Activated CD4-positive, alpha-beta T cell treated with anti-CD3 and anti-CD28 coated beads for 24 hours (primary cell): ENCODE measurements around the gene GABRB3.

Experiments
- DNase-seq, 2 donors: peaks; one replicate each; pipeline ENCODE4 v3.0.0-alpha.2; 2020; ENCODE audit warnings: low read depth in 2 of 2

GABRB3 gene

DNA sequence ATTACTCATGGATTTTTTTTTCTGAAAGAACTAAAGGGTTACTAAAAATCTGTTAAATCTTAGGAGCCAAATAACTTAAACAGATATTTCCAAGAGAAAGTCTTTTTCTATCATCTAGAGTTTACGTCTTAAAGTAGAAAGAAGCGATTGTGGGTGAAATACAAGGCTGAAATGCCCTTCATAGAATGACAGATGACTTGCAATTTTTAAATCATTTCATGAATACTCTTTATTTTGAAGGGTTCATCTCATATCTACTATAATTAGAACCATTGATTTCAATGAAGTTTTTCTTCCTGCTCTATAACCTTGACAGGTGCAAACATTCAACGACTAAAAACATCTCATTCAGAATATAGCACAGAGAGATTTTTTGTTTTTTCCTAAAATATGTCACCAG lies 217.0 kb downstream of the GABRB3 start:
- DNase-seq = no peak

DNA sequence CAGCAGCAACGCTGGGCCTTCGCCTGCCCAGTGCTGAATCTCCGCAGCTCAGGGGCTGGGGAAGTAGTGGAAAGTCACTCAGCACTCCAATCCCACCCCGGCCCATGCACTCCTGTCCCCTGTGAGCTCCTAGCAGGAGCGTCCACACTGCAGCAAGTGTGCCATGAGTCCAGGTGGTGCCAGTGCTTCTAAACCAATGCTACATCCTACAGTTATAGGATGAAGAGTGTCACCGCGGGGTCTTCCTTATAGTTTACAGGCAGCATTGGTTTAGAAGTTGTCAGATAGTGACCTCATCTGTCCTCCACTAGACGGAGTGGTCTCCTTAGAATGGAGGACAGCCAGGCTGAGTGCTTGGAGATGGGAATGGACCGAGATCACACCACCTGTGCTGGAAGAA lies 221.4 kb downstream of the GABRB3 start:
- no peak for DNase-seq

DNA sequence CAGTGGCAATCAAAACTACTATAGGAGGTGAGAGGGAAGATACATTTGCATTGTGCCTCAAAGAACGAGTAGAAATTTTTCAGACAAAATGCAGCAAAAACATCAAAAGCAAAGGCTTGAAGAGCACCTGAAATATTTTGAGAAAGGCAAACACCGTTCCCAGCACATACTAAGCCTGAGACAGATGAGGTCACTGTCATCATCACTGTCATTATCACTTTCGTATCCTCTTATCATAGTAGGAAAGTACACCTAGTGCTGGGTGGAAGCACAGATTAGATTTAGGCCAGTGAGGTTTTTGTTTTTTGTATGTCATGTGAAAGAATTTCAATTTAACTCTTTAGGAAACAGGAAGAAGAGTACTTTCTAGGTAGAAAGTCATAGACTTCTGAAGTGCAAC lies 222.0 kb downstream of the GABRB3 start:
- no peak for DNase-seq

DNA sequence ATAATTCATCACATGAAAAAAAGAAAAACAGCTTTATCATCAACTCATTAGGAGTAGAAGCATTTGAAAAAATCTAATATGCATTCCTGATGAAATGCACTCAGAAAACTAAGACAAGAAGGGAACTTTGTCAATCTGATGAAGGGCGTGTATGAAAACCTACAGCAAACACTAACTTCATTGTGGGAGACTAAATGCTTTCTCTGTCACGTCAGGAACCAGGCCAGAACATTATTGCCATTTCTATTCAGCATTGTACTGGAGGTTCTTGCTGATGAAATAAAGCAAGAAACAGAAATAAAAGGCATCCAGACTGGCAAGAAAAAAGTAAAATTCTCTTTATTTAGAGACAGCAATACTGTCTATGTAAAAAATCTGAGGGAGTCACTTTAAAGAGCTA lies 235.2 kb downstream of the GABRB3 start:
- no peak for DNase-seq

DNA sequence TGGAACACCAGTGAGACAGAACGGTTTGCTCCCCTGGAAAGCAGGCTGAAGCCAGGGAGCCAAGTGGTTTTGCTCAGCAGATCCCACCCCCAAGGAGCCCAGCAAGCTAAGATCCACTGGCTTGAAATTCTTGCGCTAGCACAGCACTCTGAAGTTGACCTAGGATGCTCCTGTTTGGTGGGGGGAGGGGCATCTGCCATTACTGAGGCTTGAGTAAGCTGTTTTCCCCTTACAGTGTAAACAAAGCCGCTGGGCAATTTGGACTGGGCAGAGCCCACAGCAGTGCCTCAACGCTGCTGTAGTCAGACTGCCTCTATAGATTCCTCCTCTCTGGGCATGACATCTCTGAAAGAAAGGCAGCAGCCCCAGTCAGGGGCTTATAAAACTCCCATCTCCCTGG lies 241.4 kb downstream of the GABRB3 start:
- DNase-seq = no peak

DNA sequence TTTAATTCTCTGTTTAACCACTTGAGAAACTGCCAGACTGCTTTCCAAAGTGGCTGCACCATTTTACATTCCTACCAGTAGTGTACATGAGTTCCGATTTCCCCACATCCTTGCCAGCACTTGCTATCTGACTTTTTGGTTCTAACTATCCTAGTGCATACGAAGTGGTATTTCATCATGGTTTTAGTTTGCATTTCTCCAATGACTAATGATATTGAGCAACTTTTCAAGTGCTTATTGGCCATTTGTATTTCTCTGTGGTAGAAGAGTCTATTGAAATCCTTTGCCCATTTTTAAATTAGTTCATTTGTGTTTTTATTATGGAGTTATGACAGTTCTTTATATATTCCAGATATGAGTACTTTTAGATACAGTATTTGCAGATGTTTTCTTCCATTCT lies 247.8 kb downstream of the GABRB3 start:
- no peak for DNase-seq

DNA sequence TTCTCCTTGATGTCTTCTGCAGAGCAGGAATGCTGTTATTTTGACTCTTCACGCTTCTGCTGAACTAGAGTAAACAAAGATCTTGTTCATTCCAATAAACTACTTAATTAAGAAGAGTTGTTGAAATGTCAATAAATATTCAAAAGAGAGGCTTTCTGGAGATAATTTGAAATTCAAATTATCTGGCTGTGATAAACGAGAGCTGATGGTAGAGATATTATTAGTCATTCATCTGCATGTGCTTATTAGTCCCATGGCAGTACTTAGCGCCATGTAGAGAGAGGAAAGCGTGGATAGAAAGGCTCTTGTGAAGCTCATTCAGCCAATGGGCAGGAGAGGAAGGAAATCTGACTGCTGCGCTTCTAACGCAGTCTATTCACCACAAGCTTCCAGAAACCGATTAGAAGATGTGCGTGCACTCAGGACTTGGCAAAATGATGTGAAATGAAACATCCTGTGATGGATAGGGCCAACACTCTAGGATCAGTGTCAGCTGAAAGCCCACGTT lies 251.1 kb downstream of the GABRB3 start:
- DNase-seq = no peak

DNA sequence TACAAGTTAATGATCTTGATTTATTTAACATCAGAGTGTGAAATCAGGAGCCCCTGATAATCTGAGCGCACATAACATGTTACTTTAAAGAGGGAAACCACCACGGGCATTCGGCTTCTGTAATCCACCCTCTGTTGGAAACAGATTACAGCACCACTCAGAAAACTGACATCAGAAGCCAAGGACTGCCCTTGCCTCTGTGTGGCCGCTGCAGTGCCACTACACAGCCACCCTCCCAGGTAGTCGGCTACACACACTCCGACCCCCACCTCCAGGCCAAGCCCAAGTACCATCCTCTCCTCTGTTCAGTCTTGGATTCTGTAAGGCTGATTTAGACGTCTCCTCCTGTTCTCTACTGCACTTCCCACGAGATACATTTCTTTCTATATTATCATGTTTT lies 251.7 kb downstream of the GABRB3 start:
- DNase-seq = no peak

DNA sequence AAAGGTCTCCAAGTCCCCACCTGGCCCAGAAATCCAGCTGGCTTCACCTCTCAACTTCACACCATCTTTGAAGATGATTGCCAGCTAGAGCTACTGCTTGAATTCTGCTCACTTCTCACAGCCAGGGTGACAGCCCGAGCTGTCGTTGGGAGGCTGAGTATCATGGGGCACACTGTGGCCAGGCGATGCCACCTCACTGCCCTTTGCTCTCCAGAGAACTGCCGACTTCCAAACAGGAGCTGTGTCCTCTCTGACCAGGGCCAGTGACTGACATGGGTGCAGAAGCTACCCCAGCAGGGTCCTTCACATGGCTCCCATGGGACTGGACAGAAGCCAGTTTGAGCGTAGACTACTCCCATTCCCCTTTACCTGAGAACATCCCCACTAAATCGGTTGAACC lies 254.0 kb downstream of the GABRB3 start:
- no peak for DNase-seq

DNA sequence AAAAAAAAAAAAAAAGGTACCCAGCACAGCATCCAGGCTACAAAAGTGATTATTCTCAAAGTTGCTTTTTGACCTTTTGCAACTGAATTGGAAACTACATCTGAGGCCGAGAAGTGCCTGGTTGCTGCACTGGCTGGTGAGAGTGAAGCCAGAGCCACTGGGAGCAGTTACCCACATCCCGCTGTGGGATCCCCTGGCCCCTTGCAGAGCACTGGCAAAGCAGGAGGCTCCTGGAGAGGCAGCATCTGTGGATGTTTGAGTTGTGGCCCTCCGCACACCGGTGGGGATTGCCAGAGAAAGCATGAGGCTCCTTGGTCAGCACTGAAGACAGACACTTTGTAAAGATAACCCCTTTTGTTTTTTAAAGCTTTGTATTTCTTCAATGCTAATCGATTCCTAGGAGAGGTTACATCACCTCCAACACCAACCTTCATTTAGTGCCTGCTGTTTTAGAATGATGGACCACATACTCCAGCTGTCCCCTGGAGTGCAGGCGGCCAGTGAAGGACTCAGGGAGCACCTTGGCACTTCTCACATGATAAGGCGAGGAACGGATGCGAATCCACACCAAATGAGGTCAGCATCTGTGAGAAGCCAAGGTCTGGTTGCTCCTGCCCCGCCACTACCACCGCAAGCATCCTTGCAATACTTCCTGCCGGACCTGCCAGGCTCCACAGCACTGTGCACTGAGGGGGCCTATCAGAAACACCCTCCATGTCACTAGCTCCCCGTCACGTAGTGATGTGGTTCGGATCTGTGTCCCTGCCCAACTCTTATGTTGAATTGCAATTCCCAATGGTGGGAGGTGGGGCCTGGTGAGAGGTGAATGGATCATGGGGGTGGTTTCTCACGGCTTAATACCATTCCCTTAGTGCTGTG lies 256.5 kb downstream of the GABRB3 start:
- DNase-seq = no peak

DNA sequence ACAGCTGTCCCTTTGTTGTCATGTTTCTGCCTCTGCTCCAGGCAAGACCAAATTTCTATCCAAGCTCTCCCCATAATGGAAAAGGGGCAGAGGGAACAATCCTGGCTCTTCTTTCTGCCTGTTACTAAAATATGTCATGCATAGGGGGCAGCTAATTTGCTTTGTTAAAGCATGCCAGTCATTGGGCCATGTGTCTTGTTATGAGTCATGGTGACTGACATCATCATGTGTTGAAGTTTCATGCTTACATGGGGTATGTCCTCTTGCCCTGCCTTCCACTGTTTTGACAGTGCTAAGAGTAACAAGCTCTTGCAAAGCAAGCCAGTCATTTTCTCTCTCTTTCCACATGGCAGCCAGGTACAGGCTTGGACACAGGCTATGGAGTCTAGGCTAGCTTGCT lies 268.9 kb downstream of the GABRB3 start:
- DNase-seq = no peak
